Lower leg skin (tissue), 4 donors: ENCODE data around the gene RUNX1. TPM values are rescaled to one million over a fixed set of nuclear protein-coding genes. Genes with fewer than 3 reads are reported as not detected.

ENCODE experiments used
- DNase-seq, 2 donors: peaks; one replicate each; pipeline ENCODE4 v3.0.0-alpha.2; 2019; ENCODE audit warnings: low spot score in 2 of 2
- H3K4me3 ChIP-seq: fragments of 200-600 bp; sonication (generic); 2 replicates; pipeline ENCODE4 v1.5.1; 2017; ENCODE audit warnings: mild to moderate bottlenecking, low read depth; ENCODE audit not compliant: poor library complexity, severe bottlenecking
- CTCF ChIP-seq, 3 donors: fragments of 450-650 bp; IDR thresholded peaks; one replicate each; pipeline ENCODE4 v1.5.1; 2016; ENCODE audit warnings: antibody characterized with exemption in 3 of 3, mild to moderate bottlenecking in 3 of 3, moderate library complexity in 2 of 3
- POLR2A ChIP-seq, 2 donors: fragments of 450-650 bp; IDR thresholded peaks; one replicate each; pipeline ENCODE4 v1.6.1; 2016 to 2017; ENCODE audit warnings: antibody characterized with exemption in 2 of 2, mild to moderate bottlenecking in 1 of 2, moderate library complexity in 1 of 2
- WGBS, 2 donors: methylation state at CpG; one replicate each; pipeline ENCODE4 v1.1.5; 2018; 5-methylcytosine and 5-hydroxymethylcytosine counted together
- intact Hi-C: fragments of 100-400 bp; cut with DNase I; formaldehyde crosslinking; loops from one replicate; pipeline ENCODE4 v1.15.0; 2023; ENCODE audit warnings: low total_unique reads
- total RNA-seq, 4 donors: library from RNA; depleted of rRNA; stranded (reverse); fragments of >200 nt; gene quantifications; one replicate each; pipeline ENCODE4 v1.1.0, GENCODE V29; 2016

Gene RUNX1
- total RNA-seq, 4 donors from 2014 or later: 7.3 to 29.1 (median 18.1) TPM

DNA sequence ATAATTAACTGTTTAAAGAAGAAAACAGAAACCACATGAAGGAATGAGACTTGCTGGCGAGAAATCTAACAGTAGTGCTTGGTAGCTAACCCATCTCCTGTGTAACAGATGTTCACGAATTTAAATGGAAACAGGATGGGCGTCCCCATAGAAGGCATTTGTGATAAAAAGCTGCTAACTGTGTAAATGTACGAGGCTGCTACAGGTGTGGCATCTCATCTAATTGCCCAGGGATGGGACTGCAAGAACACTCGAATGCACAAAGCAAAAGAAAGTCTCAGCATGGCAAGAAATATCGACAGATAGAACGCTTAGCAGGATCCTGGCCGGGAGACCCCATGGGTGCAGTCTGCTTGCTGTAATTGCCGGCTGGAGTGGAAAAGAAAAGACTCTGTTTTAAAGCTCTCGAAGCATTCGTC is 112.7 kb downstream of the RUNX1 start:
- TF ChIP-seq POLR2A (IDR thresholded peaks at IDR 0.05): no peak
- no peak for TF ChIP-seq CTCF (IDR thresholded peaks at IDR 0.05)
- no peak overlapping the region for H3K4me3 ChIP-seq
- intact Hi-C loops: no loop called here
- WGBS, 2 donors: 38 to 46% methylated on average over 11 of the region's 11 CpGs
- no peak for DNase-seq

GRCh38 chr21:34935898-34936297 is 113.2 kb downstream of the RUNX1 start:
- intact Hi-C loops: no loop called here
- DNase-seq: no peak
- 58 to 60% methylated on average over 4 of the region's 4 CpGs for WGBS, 2 donors
- TF ChIP-seq CTCF (IDR thresholded peaks at IDR 0.05): no peak
- TF ChIP-seq POLR2A (IDR thresholded peaks at IDR 0.05): no peak
- no peak overlapping the region for H3K4me3 ChIP-seq

DNA sequence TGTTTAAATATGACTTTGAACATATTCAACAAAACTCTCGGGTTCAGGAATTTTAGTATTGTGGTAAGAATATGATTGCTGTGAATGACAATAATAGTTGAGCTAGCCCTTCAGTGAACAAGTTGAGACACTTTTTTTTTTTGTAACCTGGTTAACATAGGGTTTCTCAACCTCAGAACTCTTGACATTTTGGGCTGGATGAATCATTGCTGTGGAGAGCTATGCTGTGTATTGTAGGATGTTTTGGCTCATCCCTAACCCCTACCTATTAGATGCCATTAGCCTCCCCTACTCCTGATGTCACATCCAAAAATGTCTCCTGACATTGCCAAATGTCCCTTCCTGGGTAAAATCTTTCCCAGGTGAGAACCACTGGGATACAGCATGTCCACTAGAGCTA is 113.7 kb downstream of the RUNX1 start:
- TF ChIP-seq POLR2A (IDR thresholded peaks at IDR 0.05) (no peak), CTCF (IDR thresholded peaks at IDR 0.05) (no peak)
- H3K4me3 ChIP-seq: no peak overlapping the region
- no peak for DNase-seq
- WGBS, 2 donors: 90% methylated on average over 1 of the region's 1 CpG
- intact Hi-C loops: no loop called here

GRCh38 chr21:34934350-34934749 is 114.8 kb downstream of the RUNX1 start:
- intact Hi-C loops: no loop called here
- WGBS, 2 donors: 80 to 95% methylated on average over 2 of the region's 2 CpGs
- no peak for TF ChIP-seq CTCF (IDR thresholded peaks at IDR 0.05)
- no peak for TF ChIP-seq POLR2A (IDR thresholded peaks at IDR 0.05)
- no peak overlapping the region for H3K4me3 ChIP-seq
- DNase-seq: no peak

- no peak for DNase-seq
- TF ChIP-seq POLR2A (IDR thresholded peaks at IDR 0.05) (no peak), CTCF (IDR thresholded peaks at IDR 0.05) (no peak)
- H3K4me3 ChIP-seq: no peak overlapping the region
- intact Hi-C loops: no loop called here
- 64 to 79% methylated on average over 3 of the region's 3 CpGs for WGBS, 2 donors
Observed at GRCh38 chr21:34933609-34934335, 115.3 kb downstream of the RUNX1 start.

GRCh38 chr21:34932233-34932632 is 116.9 kb downstream of the RUNX1 start:
- H3K4me3 ChIP-seq: no peak overlapping the region

More at GRCh38 chr21:34932233-34932632, 116.9 kb downstream of the RUNX1 start:
- 80 to 88% methylated on average over 2 of the region's 2 CpGs for WGBS, 2 donors
- DNase-seq: no peak
- intact Hi-C loops: no loop called here
- TF ChIP-seq CTCF (IDR thresholded peaks at IDR 0.05) (no peak), POLR2A (IDR thresholded peaks at IDR 0.05) (no peak)
